ENCODE data around the gene TPPP3.

- TF ChIP-seq REST (IDR thresholded peaks at IDR 0.05; ENCODE audit: low read depth) (no peak), CREB1 (IDR thresholded peaks at IDR 0.05; ENCODE audit: low read depth) (no peak), TAF1 (IDR thresholded peaks at IDR 0.05; ENCODE audit: low read depth) (no peak), FOXM1 (IDR thresholded peaks at IDR 0.05; ENCODE audit: borderline replicate concordance, low read depth) (no peak), TCF12 (IDR thresholded peaks at IDR 0.05; ENCODE audit: low read depth) (no peak), YY1 (IDR thresholded peaks at IDR 0.05; ENCODE audit: low read depth) (no peak), EP300 (IDR thresholded peaks at IDR 0.05; ENCODE audit: borderline replicate concordance) (no peak), MAX (IDR thresholded peaks at IDR 0.05) (no peak), RAD21 (IDR thresholded peaks at IDR 0.05; ENCODE audit: low read depth) (no peak), CEBPB (IDR thresholded peaks at IDR 0.05) (no peak), ZBTB7A (IDR thresholded peaks at IDR 0.05; ENCODE audit: low read depth) (no peak), EGR1 (IDR thresholded peaks at IDR 0.05) (no peak), USF1 (IDR thresholded peaks at IDR 0.05) (no peak)
Measured at GRCh38 chr16:67425580-67425979, 32.3 kb upstream of the TPPP3 start.

All from Ishikawa (cell line).